ENCODE measurements around the gene SCARB1. TPM values are rescaled to one million over a fixed set of nuclear protein-coding genes. Genes with fewer than 3 reads are reported as not detected.

SCARB1 gene
- total RNA-seq, 1 experiment from 2014 or later = 359 TPM

DNA sequence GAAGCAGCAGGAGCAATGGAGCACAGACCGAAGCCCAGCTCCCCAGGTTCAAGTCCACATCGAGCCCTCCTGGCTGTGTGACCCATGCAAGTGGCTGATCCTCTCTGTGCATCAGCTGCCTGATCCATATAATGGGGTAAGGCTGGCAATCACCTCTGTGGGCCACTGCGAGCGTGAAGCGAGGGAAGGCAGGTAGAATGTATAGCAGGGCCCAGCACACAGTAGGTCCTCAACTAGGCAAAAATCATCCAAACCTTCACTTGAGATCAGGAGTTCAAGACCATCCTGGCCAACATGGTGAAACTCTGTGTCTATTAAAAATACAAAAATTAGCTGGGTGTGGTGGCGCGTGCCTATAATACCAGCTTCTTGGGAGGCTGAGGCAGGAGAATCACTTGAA is 102.6 kb downstream of the SCARB1 start:
- CTCF ChIA-PET = no interaction called here
- ATAC-seq (no peak), DNase-seq (ENCODE audit: low read depth, low spot score) (no peak)
- peaks cover 17% of the 10 kb centered on the region for H3K4me1 ChIP-seq (ENCODE audit: control insufficient read depth, insufficient read depth, low read length)
- intact Hi-C loops (cut with micrococcal nuclease; ENCODE audit: unreplicated experiment) (loop anchor here (10.0 kb wide), 1 partner anchor 196 kb away; the partner anchor contains the start of gene NCOR2), in situ Hi-C loops (cut with HindIII; ENCODE audit: low pct_unique_long_range_greater_than_20kb, low sequenced_read_pairs) (no loop called here)
- POLR2A ChIA-PET = no interaction called here
- BruUV-seq (replicated peaks) = no TSS peak
- peaks cover 13% of the 10 kb centered on the region; the same call in 1 of the 2 replicates for H3K9me3 ChIP-seq (ENCODE audit: control insufficient read depth, insufficient read depth, low read depth, low read length)
- no peak overlapping the region for H3K4me3 ChIP-seq (ENCODE audit: low read depth in 2 of 2, low read length in 2 of 2)
- H3K27me3 ChIP-seq (ENCODE audit: control insufficient read depth, insufficient read depth, low read length) = no peaks in the 10 kb centered on the region
- TF ChIP-seq TCF7L2 (IDR thresholded peaks at IDR 0.05; ENCODE audit: low read depth, low read length) (no peak), SIN3A (IDR thresholded peaks at IDR 0.05; ENCODE audit: borderline replicate concordance, insufficient read depth, low read depth, low read length) (no peak), CTCF (IDR thresholded peaks at IDR 0.05) (no peak), REST (IDR thresholded peaks at IDR 0.05; ENCODE audit: insufficient read depth in 1 of 2, low read depth in 2 of 2, low read length in 1 of 2) (no peak), POLR2AphosphoS5 (IDR thresholded peaks at IDR 0.05; ENCODE audit: low read depth, low read length) (no peak)
- H3K36me3 ChIP-seq (ENCODE audit: control insufficient read depth, insufficient read depth, low read length) = no peaks in the 10 kb centered on the region
- H3K27ac ChIP-seq (ENCODE audit: low read length) = no peak overlapping the region; the same call in 1 of the 2 replicates

DNA sequence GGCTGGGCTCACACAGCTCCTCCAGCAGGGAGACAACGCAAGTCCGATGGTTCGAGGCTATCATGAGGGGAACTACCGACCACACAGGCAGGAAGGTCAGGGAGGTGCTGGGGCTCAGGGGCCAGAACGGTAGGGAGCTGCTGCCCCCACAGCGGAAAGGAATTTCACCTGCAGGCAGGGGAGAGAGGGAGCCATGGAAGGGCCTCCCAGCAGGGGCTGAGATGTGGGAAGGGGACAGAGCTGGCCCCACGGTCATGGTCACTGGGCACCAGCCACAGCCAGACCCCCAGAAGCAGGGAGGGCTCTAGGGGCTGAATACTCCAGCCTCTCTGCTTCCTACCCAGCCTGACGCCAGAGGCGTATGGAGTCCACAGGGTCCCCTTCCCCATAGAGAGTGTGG is 103.1 kb downstream of the SCARB1 start:
- Histone ChIP-seq H3K4me1 (ENCODE audit: control insufficient read depth, insufficient read depth, low read length) (peaks cover 20% of the 10 kb centered on the region), H3K27me3 (ENCODE audit: control insufficient read depth, insufficient read depth, low read length) (no peaks in the 10 kb centered on the region), H3K36me3 (ENCODE audit: control insufficient read depth, insufficient read depth, low read length) (no peaks in the 10 kb centered on the region), H3K27ac (ENCODE audit: low read length) (peak overlapping the region; percentile 15), H3K4me3 (ENCODE audit: low read depth in 2 of 2, low read length in 2 of 2) (no peak overlapping the region), H3K9me3 (ENCODE audit: control insufficient read depth, insufficient read depth, low read depth, low read length) (peaks cover 13% of the 10 kb centered on the region; the same call in 1 of the 2 replicates)
- in situ Hi-C loops (cut with HindIII; ENCODE audit: low pct_unique_long_range_greater_than_20kb, low sequenced_read_pairs) = no loop called here
- TF ChIP-seq POLR2AphosphoS5 (IDR thresholded peaks at IDR 0.05; ENCODE audit: low read depth, low read length) = no peak
- TF ChIP-seq TCF7L2 (IDR thresholded peaks at IDR 0.05; ENCODE audit: low read depth, low read length) = no peak
- TF ChIP-seq CTCF (IDR thresholded peaks at IDR 0.05) = no peak
- TF ChIP-seq SIN3A (IDR thresholded peaks at IDR 0.05; ENCODE audit: borderline replicate concordance, insufficient read depth, low read depth, low read length) = no peak
- no peak for TF ChIP-seq REST (IDR thresholded peaks at IDR 0.05; ENCODE audit: insufficient read depth in 1 of 2, low read depth in 2 of 2, low read length in 1 of 2)
- no TSS peak for BruUV-seq (replicated peaks)
- CTCF ChIA-PET = no interaction called here
- ATAC-seq (no peak), DNase-seq (ENCODE audit: low read depth, low spot score) (no peak)
- POLR2A ChIA-PET = no interaction called here
- intact Hi-C loops (cut with micrococcal nuclease; ENCODE audit: unreplicated experiment) = loop anchor here (10.0 kb wide), 1 partner anchor 196 kb away; the partner anchor contains the start of gene NCOR2

All from Panc1 (cell line).